Cardiac septum (tissue), 1 donor: ENCODE data around the gene UNC13A. TPM values are rescaled to one million over a fixed set of nuclear protein-coding genes. Genes with fewer than 3 reads are reported as not detected.
A peak's percentile ranks its signal among the peaks of the same experiment; 100 is the strongest.
"Not testable (repeated sequence)": the region's sequence is repeated elsewhere in the genome, so short reads cannot be mapped to it uniquely, and the experiment has no call there.

Source experiments
- DNase-seq: peaks from one replicate; pipeline ENCODE4 v3.0.0-alpha.2; 2020; ENCODE audit warnings: low spot score
- intact Hi-C: fragments of 100-400 bp; cut with DNase I; formaldehyde crosslinking; loops from one replicate; pipeline ENCODE4 v1.14.0; 2022
- total RNA-seq: library from RNA; stranded (reverse); fragmentation: NEBNext Ultra II Directional; extraction: Animal tissue kit (Norgen Biotek cat#: 25700); gene quantifications from one replicate; pipeline ENCODE4 v1.2.1, GENCODE V29; 2021
- donor health status: DM: no; HTN: no; CAD: no.

Gene UNC13A
- total RNA-seq, 1 donor from 2014 or later = 0.30 TPM

GRCh38 chr19:17555480-17555928, 132.7 kb downstream of the UNC13A start, which contains the start of gene COLGALT1:
Gene COLGALT1 (plus strand): TSS chr19:17555649. CDS start chr19:17555714, 65 bp downstream.
- intact Hi-C loops = loop anchor here (2.0 kb wide), 1 partner anchor 43 kb away; no protein-coding TSS in a partner anchor

GRCh38 chr19:17554968-17555479, 133.1 kb downstream of the UNC13A start:
- intact Hi-C loops = loop anchor here (2.0 kb wide), 1 partner anchor 42 kb away; no protein-coding TSS in a partner anchor
- DNase-seq = no peak

More at GRCh38 chr19:17555480-17555928, 132.7 kb downstream of the UNC13A start, which contains the start of gene COLGALT1:
- DNase-seq = peak; percentile 99

GRCh38 chr19:17553256-17553655, 134.9 kb downstream of the UNC13A start:
- DNase-seq = peak; percentile 86
- intact Hi-C loops = no loop called here

GRCh38 chr19:17552735-17553134, 135.4 kb downstream of the UNC13A start:
- intact Hi-C loops, DNase-seq: not testable (repeated sequence)

Other genes with a start within 250 kb of the UNC13A start
- gene TMEM221, start 239.7 kb downstream of the UNC13A start, total RNA-seq = not detected
- gene NXNL1, start 227.4 kb downstream of the UNC13A start, total RNA-seq = 0.59 TPM
- 35.9 TPM for gene SLC27A1, start 217.8 kb downstream of the UNC13A start, total RNA-seq
- 24.8 TPM for gene PGLS, start 176.7 kb downstream of the UNC13A start, total RNA-seq
- 41.1 TPM for gene COLGALT1, start 132.7 kb downstream of the UNC13A start, total RNA-seq
- 27.5 TPM for gene MAP1S, start 31.1 kb upstream of the UNC13A start, total RNA-seq
- gene FCHO1, start 63.1 kb upstream of the UNC13A start, total RNA-seq = 1.0 TPM
- gene B3GNT3, start 106.8 kb upstream of the UNC13A start, total RNA-seq = not detected
- gene INSL3, start 133.2 kb upstream of the UNC13A start, total RNA-seq = not detected
- 6.2 TPM for gene JAK3, start 159.6 kb upstream of the UNC13A start, total RNA-seq
- 669 TPM for gene RPL18A, start 171.6 kb upstream of the UNC13A start, total RNA-seq
- not detected for gene SLC5A5, start 183.6 kb upstream of the UNC13A start, total RNA-seq
- gene CCDC124, start 244.7 kb upstream of the UNC13A start, total RNA-seq = 71.3 TPM